ENCODE results near the gene SLC22A3. TPM values are rescaled to one million over a fixed set of nuclear protein-coding genes. Genes with fewer than 3 reads are reported as not detected.

Gene SLC22A3
- total and polyA plus RNA-seq, 2 donors (not counting 1 experiment from before 2014, with no cell fraction given): not detected

DNA sequence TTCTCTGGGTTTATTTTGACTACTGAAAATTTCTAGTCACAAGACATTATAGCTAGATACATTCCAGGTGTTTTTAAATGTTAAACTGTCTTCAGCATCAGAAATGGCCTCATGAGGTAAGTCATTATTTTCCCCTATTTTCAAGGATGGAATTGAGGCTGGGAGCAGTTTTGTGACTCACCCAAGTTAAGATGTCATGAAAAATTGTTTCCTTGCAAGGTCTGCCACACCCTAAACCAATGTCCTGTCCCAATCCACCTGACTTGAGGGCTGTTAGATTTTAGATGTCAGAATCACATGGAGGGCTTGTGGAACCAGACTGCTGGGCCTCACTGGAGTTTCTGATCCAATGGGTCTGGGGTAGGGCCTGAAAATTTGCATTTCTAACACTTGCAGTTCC is 16.9 kb downstream of the SLC22A3 start:
- Histone ChIP-seq H2AFZ (ENCODE audit: insufficient read depth, low read depth, low read length, poor library complexity, severe bottlenecking) (no peak overlapping the region), H3K4me3 (ENCODE audit: control extremely low read depth in 1 of 5, extremely low read depth in 1 of 5, insufficient read depth in 1 of 5, low read depth in 2 of 5, low read length in 4 of 5) (no peak overlapping the region), H3K4me2 (replicated peaks; ENCODE audit: low read depth, low read length, poor library complexity, severe bottlenecking) (no peak overlapping the region), H4K20me1 (ENCODE audit: control insufficient read depth, insufficient read depth, low read length, poor library complexity, severe bottlenecking) (no peaks in the 10 kb centered on the region), H3K27ac (ENCODE audit: low read length in 2 of 2) (no peak overlapping the region), H3K9me3 (ENCODE audit: control extremely low read depth in 1 of 3, control insufficient read depth in 2 of 3, insufficient read depth in 1 of 3, low read length in 2 of 3) (peaks cover 0 to 14% (median 4%) of the 10 kb centered on the region in 3 donors), H3K4me1 (ENCODE audit: control insufficient read depth in 2 of 2, insufficient read depth in 2 of 2, low read length in 2 of 2) (no peaks in the 10 kb centered on the region), H3K79me2 (ENCODE audit: control insufficient read depth, insufficient read depth, low read length) (no peaks in the 10 kb centered on the region), H3K9ac (ENCODE audit: low read length) (no peak overlapping the region), H3K36me3 (replicated peaks in 1 of 2; ENCODE audit: control extremely low read depth in 1 of 2, control insufficient read depth in 1 of 2, extremely low read depth in 1 of 2, insufficient read depth in 2 of 2, low read length in 1 of 2) (no peaks in the 10 kb centered on the region), H3K27me3 (replicated peaks in 1 of 4; ENCODE audit: control extremely low read depth in 1 of 4, control insufficient read depth in 3 of 4, insufficient read depth in 4 of 4, low read length in 3 of 4) (peaks cover 0 to 2% (median 0%) of the 10 kb centered on the region in 4 experiments)
- no peak for DNase-seq
- intact Hi-C loops (cut with micrococcal nuclease): no loop called here
- no peak for ATAC-seq (ENCODE audit: low read depth)
- H3K27me3 Mint-ChIP-seq: peaks cover 24% of the 10 kb centered on the region
- CTCF ChIA-PET: no interaction called here
- H3K4me1 Mint-ChIP-seq: no peaks in the 10 kb centered on the region
- H3K27ac Mint-ChIP-seq: no peak overlapping the region
- H3K9me3 Mint-ChIP-seq (ENCODE audit: insufficient read depth): peaks cover 2% of the 10 kb centered on the region
- TF ChIP-seq, protein P1, sequence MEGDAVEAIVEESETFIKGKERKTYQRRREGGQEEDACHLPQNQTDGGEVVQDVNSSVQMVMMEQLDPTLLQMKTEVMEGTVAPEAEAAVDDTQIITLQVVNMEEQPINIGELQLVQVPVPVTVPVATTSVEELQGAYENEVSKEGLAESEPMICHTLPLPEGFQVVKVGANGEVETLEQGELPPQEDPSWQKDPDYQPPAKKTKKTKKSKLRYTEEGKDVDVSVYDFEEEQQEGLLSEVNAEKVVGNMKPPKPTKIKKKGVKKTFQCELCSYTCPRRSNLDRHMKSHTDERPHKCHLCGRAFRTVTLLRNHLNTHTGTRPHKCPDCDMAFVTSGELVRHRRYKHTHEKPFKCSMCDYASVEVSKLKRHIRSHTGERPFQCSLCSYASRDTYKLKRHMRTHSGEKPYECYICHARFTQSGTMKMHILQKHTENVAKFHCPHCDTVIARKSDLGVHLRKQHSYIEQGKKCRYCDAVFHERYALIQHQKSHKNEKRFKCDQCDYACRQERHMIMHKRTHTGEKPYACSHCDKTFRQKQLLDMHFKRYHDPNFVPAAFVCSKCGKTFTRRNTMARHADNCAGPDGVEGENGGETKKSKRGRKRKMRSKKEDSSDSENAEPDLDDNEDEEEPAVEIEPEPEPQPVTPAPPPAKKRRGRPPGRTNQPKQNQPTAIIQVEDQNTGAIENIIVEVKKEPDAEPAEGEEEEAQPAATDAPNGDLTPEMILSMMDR (IDR thresholded peaks at IDR 0.05): no peak
- TF ChIP-seq EZH2 (IDR thresholded peaks at IDR 0.05; ENCODE audit: borderline replicate concordance, insufficient read depth, low read depth, low read length, poor library complexity, severe bottlenecking): no peak
- H3K4me3 Mint-ChIP-seq: no peak overlapping the region
- POLR2A ChIA-PET: no interaction called here

DNA sequence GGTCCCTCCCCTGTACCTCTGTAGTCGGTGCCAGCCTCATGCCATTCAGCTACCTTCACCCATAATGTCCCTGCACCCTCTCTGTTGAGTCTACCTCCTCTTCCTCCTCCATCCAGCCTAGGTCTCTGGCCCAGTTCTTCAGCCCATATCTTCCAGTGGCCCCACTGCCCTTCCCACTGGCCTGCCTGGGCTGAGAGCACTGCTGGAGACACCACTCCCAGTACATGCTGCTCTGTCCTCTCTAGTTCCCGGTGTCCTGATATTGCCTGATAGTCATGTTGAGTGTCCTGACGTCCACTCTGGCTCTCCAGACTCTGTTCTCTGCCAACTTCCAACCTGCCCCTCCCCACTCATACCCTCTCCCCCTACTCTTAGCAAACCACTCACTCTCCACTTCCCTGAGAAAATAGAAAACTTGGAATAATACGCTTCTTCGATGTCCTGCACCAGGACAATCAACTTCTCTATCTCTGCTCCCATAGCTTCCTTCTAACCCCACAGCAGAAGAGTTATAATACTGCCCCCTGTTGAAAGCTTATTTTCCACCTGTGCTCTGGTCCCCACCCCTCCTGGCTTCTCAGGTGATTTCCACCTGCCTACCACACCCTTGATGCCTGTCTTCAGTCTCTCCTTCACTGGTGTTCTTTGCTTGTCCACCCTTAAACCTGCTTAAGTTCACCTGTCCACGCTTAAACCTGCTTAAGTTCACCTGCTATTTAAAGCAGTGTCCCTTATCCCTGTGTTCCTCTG is 19.8 kb downstream of the SLC22A3 start:
- peaks cover 32% of the 10 kb centered on the region for H3K27me3 Mint-ChIP-seq
- no peaks in the 10 kb centered on the region for H3K4me1 Mint-ChIP-seq
- Histone ChIP-seq H3K79me2 (ENCODE audit: control insufficient read depth, insufficient read depth, low read length) (no peaks in the 10 kb centered on the region), H4K20me1 (ENCODE audit: control insufficient read depth, insufficient read depth, low read length, poor library complexity, severe bottlenecking) (no peaks in the 10 kb centered on the region), H3K36me3 (replicated peaks in 1 of 2; ENCODE audit: control extremely low read depth in 1 of 2, control insufficient read depth in 1 of 2, extremely low read depth in 1 of 2, insufficient read depth in 2 of 2, low read length in 1 of 2) (no peaks in the 10 kb centered on the region), H3K9ac (ENCODE audit: low read length) (no peak overlapping the region), H3K27me3 (replicated peaks in 1 of 4; ENCODE audit: control extremely low read depth in 1 of 4, control insufficient read depth in 3 of 4, insufficient read depth in 4 of 4, low read length in 3 of 4) (peaks cover 0 to 2% (median 0%) of the 10 kb centered on the region in 4 experiments), H3K4me3 (ENCODE audit: control extremely low read depth in 1 of 5, extremely low read depth in 1 of 5, insufficient read depth in 1 of 5, low read depth in 2 of 5, low read length in 4 of 5) (no peak overlapping the region), H3K4me2 (replicated peaks; ENCODE audit: low read depth, low read length, poor library complexity, severe bottlenecking) (no peak overlapping the region), H3K27ac (ENCODE audit: low read length in 2 of 2) (no peak overlapping the region), H3K9me3 (ENCODE audit: control extremely low read depth in 1 of 3, control insufficient read depth in 2 of 3, insufficient read depth in 1 of 3, low read length in 2 of 3) (peaks cover 0 to 14% (median 4%) of the 10 kb centered on the region in 3 donors), H3K4me1 (ENCODE audit: control insufficient read depth in 2 of 2, insufficient read depth in 2 of 2, low read length in 2 of 2) (no peaks in the 10 kb centered on the region), H2AFZ (ENCODE audit: insufficient read depth, low read depth, low read length, poor library complexity, severe bottlenecking) (no peak overlapping the region)
- no peak for ATAC-seq (ENCODE audit: low read depth)
- ChIA-PET CTCF (no interaction called here), POLR2A (no interaction called here)
- DNase-seq: no peak
- H3K27ac Mint-ChIP-seq: no peak overlapping the region
- H3K4me3 Mint-ChIP-seq: no peak overlapping the region
- peaks cover 4% of the 10 kb centered on the region for H3K9me3 Mint-ChIP-seq (ENCODE audit: insufficient read depth)
- intact Hi-C loops (cut with micrococcal nuclease): no loop called here
- WGBS (ENCODE audit: insufficient coverage): 84% methylated on average over 6 of the region's 6 CpGs
- TF ChIP-seq EZH2 (IDR thresholded peaks at IDR 0.05; ENCODE audit: borderline replicate concordance, insufficient read depth, low read depth, low read length, poor library complexity, severe bottlenecking): no peak
- TF ChIP-seq, protein P1 (IDR thresholded peaks at IDR 0.05): no peak
